Stimulated activated CD4-positive, alpha-beta T cell treated with anti-CD3 and anti-CD28 coated beads, Interleukin-1b, Interleukin-23, amount 100 ng/mL, for 1 hour (primary cell): ENCODE measurements around the gene SWAP70.

Source experiments
- DNase-seq, 2 donors: peaks; one replicate each; pipeline ENCODE4 v3.0.0-alpha.2; 2020; ENCODE audit warnings: low read depth in 2 of 2

SWAP70 gene

GRCh38 chr11:9776203-9776602 lies 112.3 kb downstream of the SWAP70 start:
- no peak for DNase-seq

GRCh38 chr11:9777066-9777465 lies 113.2 kb downstream of the SWAP70 start:
- no peak for DNase-seq

- DNase-seq = no peak
Observed at GRCh38 chr11:9777525-9777924, 113.6 kb downstream of the SWAP70 start.

GRCh38 chr11:9780929-9781328 lies 117.1 kb downstream of the SWAP70 start:
- DNase-seq = no peak

- DNase-seq = no peak
Observed at GRCh38 chr11:9783986-9784385, 120.1 kb downstream of the SWAP70 start.

GRCh38 chr11:9784602-9785315 lies 120.9 kb downstream of the SWAP70 start:
- DNase-seq = no peak

GRCh38 chr11:9787260-9787659 lies 123.4 kb downstream of the SWAP70 start:
- DNase-seq = no peak

- DNase-seq = no peak
Observed at GRCh38 chr11:9787981-9788521, 124.2 kb downstream of the SWAP70 start.

GRCh38 chr11:9789910-9790309 lies 126.0 kb downstream of the SWAP70 start:
- DNase-seq = no peak

- DNase-seq = no peak
Observed at GRCh38 chr11:9790703-9791102, 126.8 kb downstream of the SWAP70 start.

GRCh38 chr11:9796266-9796665 lies 132.4 kb downstream of the SWAP70 start:
- no peak for DNase-seq

GRCh38 chr11:9796854-9797253 lies 133.0 kb downstream of the SWAP70 start:
- no peak for DNase-seq

- DNase-seq = no peak
Observed at GRCh38 chr11:9797300-9797699, 133.4 kb downstream of the SWAP70 start.

GRCh38 chr11:9799886-9800285 lies 136.0 kb downstream of the SWAP70 start:
- DNase-seq = no peak

GRCh38 chr11:9802291-9802861 lies 138.5 kb downstream of the SWAP70 start:
- no peak for DNase-seq
